Measurements from ENCODE around the gene TNFRSF25. TPM values are rescaled to one million over a fixed set of nuclear protein-coding genes. Genes with fewer than 3 reads are reported as not detected.

The TNFRSF25 gene, protein sequence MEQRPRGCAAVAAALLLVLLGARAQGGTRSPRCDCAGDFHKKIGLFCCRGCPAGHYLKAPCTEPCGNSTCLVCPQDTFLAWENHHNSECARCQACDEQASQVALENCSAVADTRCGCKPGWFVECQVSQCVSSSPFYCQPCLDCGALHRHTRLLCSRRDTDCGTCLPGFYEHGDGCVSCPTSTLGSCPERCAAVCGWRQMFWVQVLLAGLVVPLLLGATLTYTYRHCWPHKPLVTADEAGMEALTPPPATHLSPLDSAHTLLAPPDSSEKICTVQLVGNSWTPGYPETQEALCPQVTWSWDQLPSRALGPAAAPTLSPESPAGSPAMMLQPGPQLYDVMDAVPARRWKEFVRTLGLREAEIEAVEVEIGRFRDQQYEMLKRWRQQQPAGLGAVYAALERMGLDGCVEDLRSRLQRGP
- 52.2 and 68.5 TPM in 2 replicates for polyA plus RNA-seq
- polyA minus RNA-seq, result 8.0 and 10.0 TPM in 2 replicates

DNA sequence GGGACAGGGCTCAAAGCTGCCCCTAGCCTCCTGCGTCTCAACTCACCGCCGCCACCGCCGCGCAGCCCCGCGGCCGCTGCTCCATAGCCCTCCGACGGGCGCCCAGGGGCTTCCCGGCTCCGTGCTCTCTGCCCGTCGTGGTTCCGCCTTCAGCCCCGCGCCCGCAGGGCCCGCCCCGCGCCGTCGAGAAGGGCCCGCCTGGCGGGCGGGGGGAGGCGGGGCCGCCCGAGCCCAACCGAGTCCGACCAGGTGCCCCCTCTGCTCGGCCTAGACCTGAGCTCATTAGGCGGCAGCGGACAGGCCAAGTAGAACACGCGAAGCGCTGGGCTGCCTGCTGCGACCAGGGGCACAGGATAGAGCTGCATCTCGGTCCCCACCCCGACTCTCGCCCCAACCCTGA lies at the start of gene TNFRSF25:
Gene TNFRSF25, minus strand, starts transcription at position 151 of the 400 bp plus-strand sequence. Its CDS starts 66 bp downstream, at position 85.
- no peak within 1 kb of the TSS for H3K27ac ChIP-seq (ENCODE audit: low read length)
- H3K36me3 ChIP-seq (ENCODE audit: insufficient read depth, low read length), result no peaks in the 10 kb centered on the region
- H3K79me2 ChIP-seq (replicated peaks; ENCODE audit: insufficient read depth, low read length), result no peaks in the 10 kb centered on the region
- TF ChIP-seq EP300 (conservative IDR thresholded peaks at IDR 0.05; ENCODE audit: poor library complexity, severe bottlenecking) (no peak), EZH2 (IDR thresholded peaks at IDR 0.05; ENCODE audit: borderline replicate concordance, insufficient read depth, low read length, poor library complexity, severe bottlenecking) (no peak)
- TF ChIP-seq, protein P1, sequence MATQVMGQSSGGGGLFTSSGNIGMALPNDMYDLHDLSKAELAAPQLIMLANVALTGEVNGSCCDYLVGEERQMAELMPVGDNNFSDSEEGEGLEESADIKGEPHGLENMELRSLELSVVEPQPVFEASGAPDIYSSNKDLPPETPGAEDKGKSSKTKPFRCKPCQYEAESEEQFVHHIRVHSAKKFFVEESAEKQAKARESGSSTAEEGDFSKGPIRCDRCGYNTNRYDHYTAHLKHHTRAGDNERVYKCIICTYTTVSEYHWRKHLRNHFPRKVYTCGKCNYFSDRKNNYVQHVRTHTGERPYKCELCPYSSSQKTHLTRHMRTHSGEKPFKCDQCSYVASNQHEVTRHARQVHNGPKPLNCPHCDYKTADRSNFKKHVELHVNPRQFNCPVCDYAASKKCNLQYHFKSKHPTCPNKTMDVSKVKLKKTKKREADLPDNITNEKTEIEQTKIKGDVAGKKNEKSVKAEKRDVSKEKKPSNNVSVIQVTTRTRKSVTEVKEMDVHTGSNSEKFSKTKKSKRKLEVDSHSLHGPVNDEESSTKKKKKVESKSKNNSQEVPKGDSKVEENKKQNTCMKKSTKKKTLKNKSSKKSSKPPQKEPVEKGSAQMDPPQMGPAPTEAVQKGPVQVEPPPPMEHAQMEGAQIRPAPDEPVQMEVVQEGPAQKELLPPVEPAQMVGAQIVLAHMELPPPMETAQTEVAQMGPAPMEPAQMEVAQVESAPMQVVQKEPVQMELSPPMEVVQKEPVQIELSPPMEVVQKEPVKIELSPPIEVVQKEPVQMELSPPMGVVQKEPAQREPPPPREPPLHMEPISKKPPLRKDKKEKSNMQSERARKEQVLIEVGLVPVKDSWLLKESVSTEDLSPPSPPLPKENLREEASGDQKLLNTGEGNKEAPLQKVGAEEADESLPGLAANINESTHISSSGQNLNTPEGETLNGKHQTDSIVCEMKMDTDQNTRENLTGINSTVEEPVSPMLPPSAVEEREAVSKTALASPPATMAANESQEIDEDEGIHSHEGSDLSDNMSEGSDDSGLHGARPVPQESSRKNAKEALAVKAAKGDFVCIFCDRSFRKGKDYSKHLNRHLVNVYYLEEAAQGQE (IDR thresholded peaks at IDR 0.05; ENCODE audit: borderline replicate concordance), result no peak
- H3F3A ChIP-seq (ENCODE audit: insufficient read depth, low read length, poor library complexity, severe bottlenecking), result no peaks in the 10 kb centered on the region
- H4K20me1 ChIP-seq (ENCODE audit: insufficient read depth), result no peaks in the 10 kb centered on the region
- no peak within 1 kb of the TSS for H2AFZ ChIP-seq (ENCODE audit: low read depth, low read length)
- H3K9me2 ChIP-seq (ENCODE audit: insufficient read depth, low read length), result no peaks in the 10 kb centered on the region
- H3K9me3 ChIP-seq (ENCODE audit: low read length), result no peaks in the 10 kb centered on the region
- no peaks in the 10 kb centered on the region for H3K27me3 ChIP-seq (ENCODE audit: insufficient read depth, low read depth, low read length)
- no peak within 1 kb of the TSS for H3K4me3 ChIP-seq (ENCODE audit: low read length)
- no peak within 1 kb of the TSS for H3K4me2 ChIP-seq (ENCODE audit: low read length)
- H3K9ac ChIP-seq (ENCODE audit: low read length), result no peak within 1 kb of the TSS

DNA sequence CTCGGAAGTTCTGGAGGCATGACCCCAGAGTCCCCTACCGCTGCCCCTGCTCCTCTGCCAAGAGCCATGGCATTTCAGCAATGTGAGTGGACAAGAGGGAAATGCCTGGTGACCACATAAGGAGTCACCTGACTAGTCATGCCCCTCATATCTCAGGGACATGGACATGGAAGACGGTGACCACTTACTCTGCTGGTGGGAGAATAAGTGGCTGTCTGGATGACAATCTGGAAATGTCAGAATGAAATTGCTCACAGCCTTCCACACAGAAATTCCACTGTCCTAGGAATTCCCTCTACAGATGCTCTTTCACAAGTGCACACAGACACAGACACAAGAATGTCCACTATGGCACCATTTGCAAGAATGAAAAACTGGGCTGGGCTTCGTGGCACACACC lies 49.8 kb upstream of the TNFRSF25 start:
- Histone ChIP-seq H2AFZ (ENCODE audit: low read depth, low read length) (no peak overlapping the region), H3K79me2 (replicated peaks; ENCODE audit: insufficient read depth, low read length) (no peaks in the 10 kb centered on the region), H3K36me3 (ENCODE audit: insufficient read depth, low read length) (no peaks in the 10 kb centered on the region), H3K27me3 (ENCODE audit: insufficient read depth, low read depth, low read length) (no peaks in the 10 kb centered on the region), H3K9ac (ENCODE audit: low read length) (no peak overlapping the region), H3F3A (ENCODE audit: insufficient read depth, low read length, poor library complexity, severe bottlenecking) (no peaks in the 10 kb centered on the region), H3K9me3 (ENCODE audit: low read length) (no peaks in the 10 kb centered on the region), H3K27ac (ENCODE audit: low read length) (no peak overlapping the region), H3K4me3 (ENCODE audit: low read length) (no peak overlapping the region), H3K9me2 (ENCODE audit: insufficient read depth, low read length) (no peaks in the 10 kb centered on the region), H4K20me1 (ENCODE audit: insufficient read depth) (no peaks in the 10 kb centered on the region), H3K4me2 (ENCODE audit: low read length) (no peak overlapping the region)
- TF ChIP-seq RAD21 (conservative IDR thresholded peaks at IDR 0.05) (no peak), EP300 (conservative IDR thresholded peaks at IDR 0.05; ENCODE audit: poor library complexity, severe bottlenecking) (no peak), POLR2AphosphoS5 (IDR thresholded peaks at IDR 0.05) (no peak), TAF1 (IDR thresholded peaks at IDR 0.05; ENCODE audit: low read depth) (no peak), EZH2 (IDR thresholded peaks at IDR 0.05; ENCODE audit: borderline replicate concordance, insufficient read depth, low read length, poor library complexity, severe bottlenecking) (no peak), SMC3 (conservative IDR thresholded peaks at IDR 0.05; ENCODE audit: poor library complexity) (no peak), MXI1 (conservative IDR thresholded peaks at IDR 0.05; ENCODE audit: poor library complexity, severe bottlenecking) (no peak), CTCF (IDR thresholded peaks at IDR 0.05; ENCODE audit: poor library complexity, severe bottlenecking) (no peak)
- TF ChIP-seq, protein P1 (IDR thresholded peaks at IDR 0.05; ENCODE audit: borderline replicate concordance), result no peak
